ENCODE measurements around the gene EWSR1.

GRCh38 chr22:29254286-29254660 is 13.8 kb upstream of the EWSR1 start:
- TF ChIP-seq CTCF (IDR thresholded peaks at IDR 0.05; ENCODE audit: low read depth, low read length, poor library complexity, severe bottlenecking) (no peak), EZH2phosphoT487 (IDR thresholded peaks at IDR 0.05; ENCODE audit: borderline replicate concordance, low read length) (no peak)
